Colonic mucosa (tissue), 4 donors: Measurements from ENCODE around the gene DUSP3. TPM values are rescaled to one million over a fixed set of nuclear protein-coding genes. Genes with fewer than 3 reads are reported as not detected.

Experiments
- DNase-seq: peaks from one replicate; pipeline ENCODE4 v3.0.0-alpha.2; 2020
- H3K27ac ChIP-seq: fragments of 200-600 bp; one replicate; pipeline ENCODE4 v1.8.0; 2021
- H3K27me3 ChIP-seq: fragments of 200-600 bp; one replicate; pipeline ENCODE4 v1.8.0; 2021
- H3K36me3 ChIP-seq: fragments of 200-600 bp; one replicate; pipeline ENCODE4 v1.8.0; 2021
- H3K4me1 ChIP-seq: fragments of 200-600 bp; one replicate; pipeline ENCODE4 v1.8.0; 2021; ENCODE audit warnings: mild to moderate bottlenecking
- H3K4me3 ChIP-seq: fragments of 200-600 bp; one replicate; pipeline ENCODE4 v1.8.0; 2021
- H3K9ac ChIP-seq, 2 donors: one replicate each; pipeline ENCODE4 v1.7.0; 2013; ENCODE audit warnings: control low read depth in 2 of 2, low read depth in 2 of 2, low read length in 2 of 2
- H3K9me3 ChIP-seq: fragments of 200-600 bp; one replicate; pipeline ENCODE4 v1.8.0; 2021
- CTCF ChIP-seq: fragments of 200-600 bp; IDR thresholded peaks from one replicate; pipeline ENCODE4 v1.8.0; 2022; ENCODE audit warnings: antibody characterized with exemption, mild to moderate bottlenecking
- intact Hi-C: fragments of 100-400 bp; cut with DNase I; formaldehyde crosslinking; loops from one replicate; pipeline ENCODE4 v1.14.1; 2022
- total RNA-seq, 2 donors: library from RNA; stranded (reverse); fragmentation: NEBNext Ultra II Directional in 1 of 2; extraction: Animal tissue kit (Norgen Biotek cat#: 25700) in 1 of 2; gene quantifications; one replicate each; pipeline ENCODE4 v1.2.1, GENCODE V29; 2021
- donor health status: healthy.
- donor health status: DM: no; HTN: no; CAD: no.
- donor health status: DM: no; HTN: no; CAD: no.

Gene DUSP3
- total RNA-seq, 2 donors from 2014 or later: 43.4 to 68.7 TPM

GRCh38 chr17:43810226-43810715, 31.5 kb upstream of the DUSP3 start:
- intact Hi-C loops: no loop called here
- H3K27me3 ChIP-seq: no peaks in the 10 kb centered on the region
- H3K9me3 ChIP-seq: no peaks in the 10 kb centered on the region
- no peaks in the 10 kb centered on the region for H3K36me3 ChIP-seq
- no peaks in the 10 kb centered on the region for H3K4me1 ChIP-seq
- no peak for DNase-seq
- no peak overlapping the region for H3K4me3 ChIP-seq
- H3K9ac ChIP-seq: no peak overlapping the region
- H3K27ac ChIP-seq: no peak overlapping the region
- no peak for TF ChIP-seq CTCF

GRCh38 chr17:43809121-43809520, 30.3 kb upstream of the DUSP3 start:
- no peaks in the 10 kb centered on the region for H3K36me3 ChIP-seq
- no peaks in the 10 kb centered on the region for H3K9me3 ChIP-seq
- TF ChIP-seq CTCF: no peak
- no peak overlapping the region for H3K4me3 ChIP-seq
- DNase-seq: no peak
- no peak overlapping the region for H3K9ac ChIP-seq
- H3K4me1 ChIP-seq: no peaks in the 10 kb centered on the region
- H3K27ac ChIP-seq: no peak overlapping the region
- no peaks in the 10 kb centered on the region for H3K27me3 ChIP-seq
- intact Hi-C loops: no loop called here

- Histone ChIP-seq H3K27ac (no peak overlapping the region), H3K4me3 (no peak overlapping the region), H3K36me3 (no peaks in the 10 kb centered on the region), H3K27me3 (no peaks in the 10 kb centered on the region), H3K9ac (no peak overlapping the region), H3K9me3 (no peaks in the 10 kb centered on the region), H3K4me1 (no peaks in the 10 kb centered on the region)
- no peak for DNase-seq
- no peak for TF ChIP-seq CTCF
- intact Hi-C loops: no loop called here
Observed at GRCh38 chr17:43808076-43808475, 29.3 kb upstream of the DUSP3 start.

GRCh38 chr17:43805117-43805516, 26.3 kb upstream of the DUSP3 start:
- intact Hi-C loops: no loop called here
- H3K4me3 ChIP-seq: no peak overlapping the region
- no peaks in the 10 kb centered on the region for H3K9me3 ChIP-seq
- H3K36me3 ChIP-seq: no peaks in the 10 kb centered on the region
- no peaks in the 10 kb centered on the region for H3K27me3 ChIP-seq
- no peak for DNase-seq
- no peak overlapping the region for H3K27ac ChIP-seq
- no peak for TF ChIP-seq CTCF
- H3K9ac ChIP-seq: no peak overlapping the region
- H3K4me1 ChIP-seq: no peaks in the 10 kb centered on the region

GRCh38 chr17:43803758-43804157, 25.0 kb upstream of the DUSP3 start:
- intact Hi-C loops: no loop called here

More at GRCh38 chr17:43803758-43804157, 25.0 kb upstream of the DUSP3 start:
- Histone ChIP-seq H3K27ac (no peak overlapping the region), H3K4me1 (no peaks in the 10 kb centered on the region), H3K9ac (no peak overlapping the region), H3K27me3 (no peaks in the 10 kb centered on the region), H3K9me3 (no peaks in the 10 kb centered on the region), H3K36me3 (no peaks in the 10 kb centered on the region), H3K4me3 (no peak overlapping the region)
- TF ChIP-seq CTCF: no peak
- DNase-seq: no peak
